HG03460 (cell line): ENCODE results near the gene MT1M.
"Not testable (repeated sequence)": the region's sequence is repeated elsewhere in the genome, so short reads cannot be mapped to it uniquely, and the experiment has no call there.

Experiments used
- ATAC-seq: cut with Tn5 transposase; IDR thresholded peaks from one replicate; pipeline ENCODE4 v1.9.1; 2021; ENCODE audit not compliant: unreplicated experiment

The MT1M gene

GRCh38 chr16:56632156-56632847 lies at the start of gene MT1M:
Gene MT1M, plus strand, starts transcription at chr16:56632659. Its CDS starts 73 bp downstream, at chr16:56632732.
- ATAC-seq, result no peak

- not testable (repeated sequence) for ATAC-seq
These were observed 49.5 kb upstream of the MT1M start for GRCh38 chr16:56582911-56583310.

- no peak for ATAC-seq
These were observed 48.9 kb upstream of the MT1M start for GRCh38 chr16:56583351-56584168.

- no peak for ATAC-seq
These were observed 48.2 kb upstream of the MT1M start for GRCh38 chr16:56584276-56584675.

GRCh38 chr16:56588781-56589140 lies 43.7 kb upstream of the MT1M start:
- ATAC-seq, result no peak

GRCh38 chr16:56589141-56590039 lies 43.1 kb upstream of the MT1M start, which contains the start of gene MT3:
Gene MT3, plus strand, starts transcription at chr16:56589528. Its CDS starts 63 bp downstream, at chr16:56589591.
- ATAC-seq, result no peak

- ATAC-seq, result no peak
These were observed 40.9 kb upstream of the MT1M start for GRCh38 chr16:56591377-56592060.

GRCh38 chr16:56593573-56594291 lies 38.7 kb upstream of the MT1M start:
- ATAC-seq, result no peak

GRCh38 chr16:56594292-56594619 lies 38.2 kb upstream of the MT1M start:
- no peak for ATAC-seq

- no peak for ATAC-seq
These were observed 32.0 kb upstream of the MT1M start for GRCh38 chr16:56600398-56600999.

- no peak for ATAC-seq
These were observed 31.1 kb upstream of the MT1M start for GRCh38 chr16:56601325-56601724.

GRCh38 chr16:56603589-56603988 lies 28.9 kb upstream of the MT1M start:
- ATAC-seq, result no peak

GRCh38 chr16:56604966-56605365 lies 27.5 kb upstream of the MT1M start:
- ATAC-seq, result no peak

- ATAC-seq, result no peak
These were observed 27.0 kb upstream of the MT1M start for GRCh38 chr16:56605475-56605874.

- no peak for ATAC-seq
These were observed 26.4 kb upstream of the MT1M start for GRCh38 chr16:56606071-56606475.

- no peak for ATAC-seq
These were observed 25.9 kb upstream of the MT1M start for GRCh38 chr16:56606476-56607108.

GRCh38 chr16:56607109-56607618 lies 25.3 kb upstream of the MT1M start:
- no peak for ATAC-seq

- ATAC-seq, result no peak
These were observed 24.8 kb upstream of the MT1M start for GRCh38 chr16:56607675-56608042.
